HG03521 (cell line): ENCODE measurements around the gene QRICH1.

Source experiments
- ATAC-seq: cut with Tn5 transposase; IDR thresholded peaks from one replicate; pipeline ENCODE4 v1.9.1; 2021; ENCODE audit warnings: mild to moderate bottlenecking, moderate library complexity; ENCODE audit not compliant: unreplicated experiment

QRICH1 gene, protein sequence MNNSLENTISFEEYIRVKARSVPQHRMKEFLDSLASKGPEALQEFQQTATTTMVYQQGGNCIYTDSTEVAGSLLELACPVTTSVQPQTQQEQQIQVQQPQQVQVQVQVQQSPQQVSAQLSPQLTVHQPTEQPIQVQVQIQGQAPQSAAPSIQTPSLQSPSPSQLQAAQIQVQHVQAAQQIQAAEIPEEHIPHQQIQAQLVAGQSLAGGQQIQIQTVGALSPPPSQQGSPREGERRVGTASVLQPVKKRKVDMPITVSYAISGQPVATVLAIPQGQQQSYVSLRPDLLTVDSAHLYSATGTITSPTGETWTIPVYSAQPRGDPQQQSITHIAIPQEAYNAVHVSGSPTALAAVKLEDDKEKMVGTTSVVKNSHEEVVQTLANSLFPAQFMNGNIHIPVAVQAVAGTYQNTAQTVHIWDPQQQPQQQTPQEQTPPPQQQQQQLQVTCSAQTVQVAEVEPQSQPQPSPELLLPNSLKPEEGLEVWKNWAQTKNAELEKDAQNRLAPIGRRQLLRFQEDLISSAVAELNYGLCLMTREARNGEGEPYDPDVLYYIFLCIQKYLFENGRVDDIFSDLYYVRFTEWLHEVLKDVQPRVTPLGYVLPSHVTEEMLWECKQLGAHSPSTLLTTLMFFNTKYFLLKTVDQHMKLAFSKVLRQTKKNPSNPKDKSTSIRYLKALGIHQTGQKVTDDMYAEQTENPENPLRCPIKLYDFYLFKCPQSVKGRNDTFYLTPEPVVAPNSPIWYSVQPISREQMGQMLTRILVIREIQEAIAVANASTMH

GRCh38 chr3:49093853-49094767, at the start of gene QRICH1:
Gene QRICH1 (minus strand): TSS chr3:49094071. CDS start chr3:49077017, 17,054 bp downstream.
- ATAC-seq = peak; percentile 75

- ATAC-seq = no peak
Measured at GRCh38 chr3:49140080-49140479, 46.2 kb upstream of the QRICH1 start.

- ATAC-seq = no peak
Measured at GRCh38 chr3:49135499-49135898, 41.6 kb upstream of the QRICH1 start.

GRCh38 chr3:49134471-49135265, 40.8 kb upstream of the QRICH1 start:
- ATAC-seq = no peak

GRCh38 chr3:49133226-49133951, 39.5 kb upstream of the QRICH1 start:
- ATAC-seq = no peak

DNA sequence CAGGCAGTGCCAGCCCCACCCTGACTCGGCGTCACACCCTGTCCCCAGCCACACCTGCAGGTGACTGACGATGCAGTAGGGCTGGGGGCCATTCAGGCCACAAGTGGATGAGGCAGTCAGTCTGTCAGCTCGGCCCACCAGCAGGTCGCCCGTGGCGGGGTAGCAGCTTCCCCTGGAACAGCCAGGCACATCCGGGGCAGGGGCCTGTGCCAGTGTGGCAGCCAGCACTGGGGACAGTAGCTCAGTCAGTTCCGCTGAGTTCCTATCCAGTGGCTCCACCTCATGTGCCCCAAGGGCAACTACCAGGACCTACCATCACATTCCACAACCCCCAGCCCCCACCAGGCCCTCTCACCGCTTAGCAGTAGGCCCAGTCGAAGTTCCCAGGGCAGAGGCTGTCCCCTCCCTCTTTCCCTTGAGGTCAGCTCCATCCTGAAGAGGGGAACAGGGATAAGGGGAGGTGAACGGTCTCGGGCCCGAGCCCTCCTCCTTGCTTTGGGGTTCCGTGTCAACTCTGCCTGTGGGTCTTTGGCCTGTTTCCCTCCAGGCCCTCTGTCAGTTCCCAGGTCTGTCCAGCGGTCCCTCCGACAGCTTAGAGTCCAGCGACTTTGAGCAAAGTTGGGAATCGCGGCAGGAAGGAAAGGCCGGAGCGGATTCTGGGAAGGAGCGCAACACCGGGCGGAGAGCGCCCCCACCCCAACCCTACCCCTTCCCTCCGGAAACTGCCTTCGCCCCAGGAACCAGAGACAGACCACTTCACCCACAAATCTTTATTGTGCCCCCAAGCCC, 38.8 kb upstream of the QRICH1 start, which contains the start of gene LAMB2:
LAMB2 (minus strand) TSS at position 614 of the 789 bp plus-strand sequence; CDS start at position 431, 183 bp downstream.
- ATAC-seq = no peak

DNA sequence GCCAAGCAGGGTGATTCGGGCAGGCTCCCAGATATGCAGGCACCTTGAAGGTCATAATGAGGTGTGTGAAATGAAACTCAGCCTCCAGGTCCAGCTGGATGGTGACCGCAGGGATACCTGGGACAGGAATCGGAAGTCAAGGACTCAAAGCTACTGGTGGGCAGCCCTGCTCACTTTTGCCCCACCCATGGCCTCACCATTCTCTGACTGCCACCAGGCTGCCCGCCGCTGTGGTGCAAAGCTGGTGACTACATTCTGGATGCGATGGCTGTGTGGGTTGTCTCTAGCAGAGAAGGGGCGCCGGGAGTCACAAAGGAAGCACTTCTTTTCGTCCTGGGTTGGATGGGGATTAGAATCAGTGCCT, 38.2 kb upstream of the QRICH1 start:
- ATAC-seq = no peak

GRCh38 chr3:49131576-49131975, 37.7 kb upstream of the QRICH1 start:
- no peak for ATAC-seq

GRCh38 chr3:49131040-49131439, 37.2 kb upstream of the QRICH1 start:
- ATAC-seq = no peak

DNA sequence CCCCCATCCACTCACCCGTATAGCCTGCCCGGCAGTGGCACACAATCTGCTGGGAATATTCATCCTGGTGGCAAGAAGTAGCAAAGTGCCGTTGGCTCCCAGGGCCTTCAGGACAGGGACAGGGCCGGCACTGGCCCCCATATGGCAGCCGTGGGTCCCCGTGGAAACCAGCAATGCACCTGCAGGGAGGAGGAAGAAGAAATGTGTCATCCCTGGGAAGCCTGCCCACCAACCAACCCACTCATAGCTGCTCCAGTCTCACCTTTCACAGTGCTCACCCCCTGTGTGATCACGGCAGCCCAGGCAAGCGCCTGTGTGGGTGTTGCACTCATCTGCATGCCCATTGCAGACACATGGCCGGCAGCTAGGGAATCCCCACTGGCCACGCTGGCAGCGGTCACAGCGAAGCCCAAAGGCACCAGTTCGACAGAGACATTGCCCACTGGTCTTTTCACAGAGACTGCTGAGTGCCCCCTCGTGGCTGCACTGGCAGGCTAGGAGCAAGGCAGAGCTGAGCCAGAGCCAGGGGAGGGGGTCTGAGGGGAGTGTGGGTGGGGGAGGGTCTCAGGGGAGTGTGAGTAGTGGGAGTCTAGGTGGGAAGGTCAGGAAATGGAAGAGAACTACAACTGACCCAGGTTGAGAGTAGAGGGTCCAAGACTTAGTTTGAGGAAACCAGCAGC, 31.3 kb upstream of the QRICH1 start:
- no peak for ATAC-seq

DNA sequence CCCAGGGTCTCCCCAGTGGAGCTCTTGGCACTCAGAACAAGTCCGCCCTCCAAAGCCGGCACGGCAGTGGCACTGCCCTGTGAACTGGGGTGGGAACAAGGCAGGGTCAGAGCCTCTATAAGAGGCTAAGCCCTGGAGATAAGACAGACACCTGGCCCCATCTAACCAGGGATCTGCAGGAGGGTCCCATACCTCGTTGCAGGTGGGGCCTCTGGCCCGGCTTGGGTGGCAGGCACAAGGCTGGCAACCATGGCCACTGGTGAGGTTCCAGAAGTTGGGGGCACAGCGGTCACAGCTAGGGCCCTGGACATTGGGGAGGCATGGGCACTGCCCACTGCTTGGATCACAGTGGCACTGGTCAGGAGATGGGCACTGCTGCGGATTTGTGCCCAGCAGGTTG, 30.3 kb upstream of the QRICH1 start:
- no peak for ATAC-seq

DNA sequence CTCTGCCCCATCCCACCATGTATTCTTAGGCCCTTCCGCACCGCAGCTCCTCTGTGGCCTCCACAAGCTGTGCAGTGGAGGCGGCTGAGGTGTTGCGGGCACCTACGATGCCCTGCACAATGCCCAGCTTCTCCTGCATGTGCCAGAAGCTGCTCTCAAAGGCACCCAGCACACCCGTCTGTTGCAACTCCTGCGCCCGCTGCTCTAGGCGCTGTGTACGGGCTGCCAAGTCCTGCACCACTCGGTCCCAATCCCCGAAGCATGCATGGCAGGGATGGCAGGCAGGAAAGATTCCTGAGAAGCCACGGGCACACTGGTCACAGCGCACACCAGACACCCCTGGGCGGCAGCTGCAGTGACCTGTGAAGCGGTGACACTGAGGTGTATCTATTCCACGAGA, 29.8 kb upstream of the QRICH1 start:
- no peak for ATAC-seq

GRCh38 chr3:49122886-49123545, 29.1 kb upstream of the QRICH1 start:
- no peak for ATAC-seq

- no peak for ATAC-seq
Measured at GRCh38 chr3:49122451-49122850, 28.6 kb upstream of the QRICH1 start.

DNA sequence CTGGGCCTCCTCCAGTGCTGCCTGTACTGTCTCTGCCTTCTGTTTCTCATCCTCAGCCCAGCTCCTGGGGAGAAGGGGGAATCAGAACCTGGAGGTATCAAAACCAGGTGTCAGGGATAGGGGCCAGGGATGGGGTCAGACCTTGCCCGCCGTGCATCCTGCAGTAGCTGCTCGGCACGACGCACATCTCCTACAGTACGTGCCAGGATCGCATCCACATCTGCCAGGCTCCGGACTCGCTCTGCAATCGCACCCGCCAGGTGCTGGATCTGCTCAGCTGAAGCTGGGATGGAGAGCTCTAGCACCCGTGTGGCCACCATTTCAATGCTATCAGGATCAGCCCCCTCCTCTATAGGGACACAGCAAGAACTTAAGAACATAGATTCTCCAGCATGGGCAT, 28.2 kb upstream of the QRICH1 start:
- no peak for ATAC-seq

- no peak for ATAC-seq
Measured at GRCh38 chr3:49121132-49121736, 27.4 kb upstream of the QRICH1 start.

DNA sequence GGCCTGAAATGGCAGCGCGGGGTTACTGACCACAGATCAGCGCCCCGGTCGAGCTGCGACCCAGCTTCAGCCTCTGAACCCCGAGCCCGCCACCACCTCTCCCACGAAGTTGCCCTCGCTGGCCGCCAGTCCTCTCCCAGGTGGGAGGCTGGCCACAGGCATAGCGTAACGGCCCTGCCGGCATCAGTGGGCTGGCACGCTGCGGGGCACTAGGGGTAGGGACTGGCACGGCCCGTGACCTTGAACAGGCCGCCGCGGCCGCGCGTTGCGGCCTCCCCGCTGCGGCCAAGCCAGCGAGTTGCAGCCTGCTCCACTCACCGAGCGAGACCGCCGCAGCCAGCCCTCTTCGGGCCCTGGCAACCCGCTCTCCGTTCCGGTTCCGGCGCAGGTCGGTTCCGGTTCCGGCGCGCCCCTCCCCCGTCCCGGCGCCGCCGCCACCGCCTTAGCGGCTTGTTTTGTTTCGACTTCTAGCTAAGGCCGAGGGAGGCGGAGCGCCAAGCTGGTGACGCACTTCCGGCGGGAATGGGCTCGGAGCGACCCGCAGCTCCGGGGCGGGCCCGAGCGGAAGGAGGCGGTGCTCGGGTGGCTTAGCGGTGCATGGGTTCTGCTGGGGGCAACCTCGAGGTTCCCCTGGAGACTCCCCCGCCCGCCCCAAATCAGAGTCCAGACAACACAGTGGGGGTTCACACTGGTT, 26.7 kb upstream of the QRICH1 start, which contains the start of gene USP19:
USP19 (minus strand) TSS at position 386 of the 694 bp plus-strand sequence. CDS start 1,678 bp downstream, outside the sequence.
- peak; percentile 62 for ATAC-seq
